Activated gamma-delta T cell treated with anti-CD3 and anti-CD28 coated beads, Interleukin-2, amount 50 U/mL, for 16 hours (primary cell): Measurements from ENCODE around the gene ESD.
"Not testable (repeated sequence)": the region's sequence is repeated elsewhere in the genome, so short reads cannot be mapped to it uniquely, and the experiment has no call there.

Experiments
- DNase-seq: peaks from one replicate; pipeline ENCODE4 v3.0.0-alpha.2; 2020; ENCODE audit warnings: low read depth

The ESD gene

GRCh38 chr13:46795321-46795720 lies 1.6 kb downstream of the ESD start:
- DNase-seq: no peak

GRCh38 chr13:46783504-46783903 lies 13.5 kb downstream of the ESD start:
- DNase-seq: no peak

- DNase-seq: no peak
These were observed 14.3 kb downstream of the ESD start for GRCh38 chr13:46782691-46783090.

GRCh38 chr13:46782066-46782465 lies 14.9 kb downstream of the ESD start:
- no peak for DNase-seq

GRCh38 chr13:46778890-46779289 lies 18.1 kb downstream of the ESD start:
- DNase-seq: no peak

GRCh38 chr13:46778095-46778494 lies 18.9 kb downstream of the ESD start:
- no peak for DNase-seq

GRCh38 chr13:46775385-46776107 lies 21.4 kb downstream of the ESD start:
- DNase-seq: no peak

- no peak for DNase-seq
These were observed 23.4 kb downstream of the ESD start for GRCh38 chr13:46773541-46773940.

GRCh38 chr13:46771693-46772092 lies 25.3 kb downstream of the ESD start:
- DNase-seq: no peak

GRCh38 chr13:46769925-46770324 lies 27.0 kb downstream of the ESD start:
- DNase-seq: not testable (repeated sequence)

- no peak for DNase-seq
These were observed 35.1 kb downstream of the ESD start for GRCh38 chr13:46761866-46762265.

GRCh38 chr13:46761174-46761573 lies 35.8 kb downstream of the ESD start:
- DNase-seq: no peak

GRCh38 chr13:46759846-46760245 lies 37.1 kb downstream of the ESD start:
- DNase-seq: no peak

GRCh38 chr13:46757640-46758039 lies 39.3 kb downstream of the ESD start:
- DNase-seq: no peak

- no peak for DNase-seq
These were observed 40.0 kb downstream of the ESD start for GRCh38 chr13:46756977-46757376.

GRCh38 chr13:46755508-46755907 lies 41.5 kb downstream of the ESD start:
- DNase-seq: not testable (repeated sequence)

- DNase-seq: no peak
These were observed 42.1 kb downstream of the ESD start for GRCh38 chr13:46754812-46755211.

- DNase-seq: no peak
These were observed 43.0 kb downstream of the ESD start for GRCh38 chr13:46753917-46754316.

- DNase-seq: no peak
These were observed 43.8 kb downstream of the ESD start for GRCh38 chr13:46753137-46753536.

GRCh38 chr13:46751811-46752635 lies 44.9 kb downstream of the ESD start:
- peak; percentile 31 for DNase-seq

- DNase-seq: no peak
These were observed 47.0 kb downstream of the ESD start for GRCh38 chr13:46749951-46750350.

- DNase-seq: no peak
These were observed 48.7 kb downstream of the ESD start for GRCh38 chr13:46748300-46748699.

GRCh38 chr13:46747031-46747820 lies 49.7 kb downstream of the ESD start:
- DNase-seq: no peak
